ENCODE data around the gene TANC1. TPM values are rescaled to one million over a fixed set of nuclear protein-coding genes. Genes with fewer than 3 reads are reported as not detected.
A peak's percentile ranks its signal among the peaks of the same experiment; 100 is the strongest.

Gene TANC1
- total RNA-seq, 1 experiment from 2014 or later = 2.5 TPM

DNA sequence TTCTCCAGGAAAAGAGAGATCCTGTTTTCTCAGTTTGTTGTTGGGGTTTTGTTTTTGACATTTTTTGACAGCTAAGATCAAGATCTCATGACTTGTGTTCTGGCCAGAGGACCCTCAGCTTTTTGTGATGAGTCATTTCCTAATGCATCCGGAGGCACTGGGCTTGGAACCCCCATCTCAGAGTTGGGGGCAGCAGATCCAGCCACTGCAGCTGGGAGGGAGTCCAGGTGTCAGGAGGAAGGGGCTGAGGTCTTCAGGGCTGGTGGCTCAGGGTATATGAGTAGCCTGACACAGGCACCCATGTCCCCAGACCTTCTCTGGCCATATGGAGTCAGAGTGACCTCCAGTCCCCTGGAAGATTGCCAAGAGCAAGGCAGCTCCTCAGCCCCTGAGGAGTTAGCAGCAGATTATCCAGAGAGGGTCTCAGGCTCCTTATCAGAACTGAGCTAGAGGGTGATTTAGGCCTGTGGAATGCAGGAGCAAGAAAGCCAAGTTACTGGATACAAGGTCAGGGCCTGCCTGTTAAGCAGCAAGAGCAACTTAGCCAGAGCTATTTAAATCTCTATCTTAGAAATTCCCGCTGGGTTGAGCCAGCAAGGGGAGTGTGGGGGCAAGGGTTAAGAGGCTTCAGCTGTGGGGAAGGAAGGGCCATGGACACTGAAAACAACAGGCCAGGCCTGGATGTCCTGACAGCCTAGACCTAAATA lies 62.4 kb downstream of the TANC1 start:
- Histone ChIP-seq H3K79me2 (ENCODE audit: insufficient read depth, low read length) (no peaks in the 10 kb centered on the region), H3K23ac (ENCODE audit: insufficient read length, low read depth, low read length) (no peak overlapping the region), H3K56ac (ENCODE audit: insufficient read length, low read depth, low read length) (no peak overlapping the region), H4K8ac (replicated peaks; ENCODE audit: insufficient read length, low read depth, low read length) (no peak overlapping the region), H2BK15ac (ENCODE audit: low read depth, low read length) (no peak overlapping the region), H3K79me1 (ENCODE audit: insufficient read depth, low read depth, low read length, poor library complexity, severe bottlenecking) (no peaks in the 10 kb centered on the region), H3K27ac (ENCODE audit: insufficient read length, low read depth, low read length) (no peak overlapping the region), H4K91ac (ENCODE audit: insufficient read length, low read depth, low read length) (no peak overlapping the region), H3K9me3 (ENCODE audit: control insufficient read depth, low read depth, low read length) (no peaks in the 10 kb centered on the region), H4K5ac (ENCODE audit: insufficient read length, low read depth, low read length) (no peak overlapping the region), H3K14ac (ENCODE audit: insufficient read depth, low read length) (no peak overlapping the region), H3K23me2 (ENCODE audit: insufficient read length, low read depth, low read length, poor library complexity, severe bottlenecking) (no peaks in the 10 kb centered on the region), H3K4me2 (ENCODE audit: insufficient read depth, insufficient read length, low read length) (no peak overlapping the region), H2BK120ac (ENCODE audit: low read depth, low read length, poor library complexity, severe bottlenecking) (no peak overlapping the region), H2BK5ac (ENCODE audit: insufficient read length, low read length) (no peak overlapping the region), H3K27me3 (ENCODE audit: insufficient read depth, low read length) (no peaks in the 10 kb centered on the region; the same call in 1 of the 2 replicates), H3K18ac (ENCODE audit: insufficient read length, low read depth, low read length) (no peak overlapping the region), H3K4ac (ENCODE audit: low read depth, low read length) (no peak overlapping the region), H2AK5ac (ENCODE audit: insufficient read length, low read length) (no peak overlapping the region), H2AFZ (ENCODE audit: low read length) (no peak overlapping the region), H4K20me1 (ENCODE audit: control insufficient read depth, insufficient read depth, insufficient read length) (no peaks in the 10 kb centered on the region), H3T11ph (ENCODE audit: low read length) (no peak overlapping the region), H3K9ac (ENCODE audit: extremely low read depth, insufficient read length, low read length) (no peak overlapping the region), H2BK12ac (ENCODE audit: insufficient read length, low read depth, low read length) (no peak overlapping the region), H3K4me1 (ENCODE audit: insufficient read depth, low read length) (peaks cover 6% of the 10 kb centered on the region; the same call in 1 of the 2 replicates), H2BK20ac (ENCODE audit: low read depth, low read length, poor library complexity, severe bottlenecking) (no peak overlapping the region)
- no peaks in the 10 kb centered on the region for H3K36me3 Mint-ChIP-seq (ENCODE audit: insufficient read depth in 1 of 3, low read depth in 3 of 3)
- WGBS (ENCODE audit: extremely low coverage, insufficient read length, low lambda C conversion rate) = no CpG with 5 or more reads among the region's 2 CpGs
- H3K9me3 Mint-ChIP-seq = no peaks in the 10 kb centered on the region; a peak in 1 of 5 replicates
- peak; percentile 55 for DNase-seq
- H3K27me3 Mint-ChIP-seq (ENCODE audit: low read depth) = no peaks in the 10 kb centered on the region
- H3K27ac Mint-ChIP-seq = peak overlapping the region in 2 of 3 experiments; percentile 60 to 75; a peak in 4 of 7 replicates
- no peak overlapping the region for H3K4me3 Mint-ChIP-seq
- peaks cover 34 to 46% of the 10 kb centered on the region in 2 experiments for H3K4me1 Mint-ChIP-seq
- TF ChIP-seq, protein P1, sequence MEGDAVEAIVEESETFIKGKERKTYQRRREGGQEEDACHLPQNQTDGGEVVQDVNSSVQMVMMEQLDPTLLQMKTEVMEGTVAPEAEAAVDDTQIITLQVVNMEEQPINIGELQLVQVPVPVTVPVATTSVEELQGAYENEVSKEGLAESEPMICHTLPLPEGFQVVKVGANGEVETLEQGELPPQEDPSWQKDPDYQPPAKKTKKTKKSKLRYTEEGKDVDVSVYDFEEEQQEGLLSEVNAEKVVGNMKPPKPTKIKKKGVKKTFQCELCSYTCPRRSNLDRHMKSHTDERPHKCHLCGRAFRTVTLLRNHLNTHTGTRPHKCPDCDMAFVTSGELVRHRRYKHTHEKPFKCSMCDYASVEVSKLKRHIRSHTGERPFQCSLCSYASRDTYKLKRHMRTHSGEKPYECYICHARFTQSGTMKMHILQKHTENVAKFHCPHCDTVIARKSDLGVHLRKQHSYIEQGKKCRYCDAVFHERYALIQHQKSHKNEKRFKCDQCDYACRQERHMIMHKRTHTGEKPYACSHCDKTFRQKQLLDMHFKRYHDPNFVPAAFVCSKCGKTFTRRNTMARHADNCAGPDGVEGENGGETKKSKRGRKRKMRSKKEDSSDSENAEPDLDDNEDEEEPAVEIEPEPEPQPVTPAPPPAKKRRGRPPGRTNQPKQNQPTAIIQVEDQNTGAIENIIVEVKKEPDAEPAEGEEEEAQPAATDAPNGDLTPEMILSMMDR (conservative IDR thresholded peaks at IDR 0.05) = no peak
